ENCODE data around the gene TRPM3. TPM values are rescaled to one million over a fixed set of nuclear protein-coding genes. Genes with fewer than 3 reads are reported as not detected.

TRPM3 gene
- total and polyA plus RNA-seq, 9 of the 15 experiments (the other 6 are each of a cell fraction or from before 2014, with no cell fraction given): 0.04 TPM; not detected in 8

GRCh38 chr9:70618784-70619183 is 502.6 kb downstream of the TRPM3 start:
- Histone ChIP-seq H3K36me3 (ENCODE audit: control insufficient read depth, insufficient read depth, low read length) (no peaks in the 10 kb centered on the region), H3K79me2 (ENCODE audit: control insufficient read depth, insufficient read depth, low read length) (no peaks in the 10 kb centered on the region), H3K4me3 (no peak overlapping the region), H3K9me1 (ENCODE audit: control insufficient read depth, insufficient read depth, low read length) (no peaks in the 10 kb centered on the region), H3K27me3 (ENCODE audit: control insufficient read depth in 2 of 2, insufficient read depth in 2 of 2, low read length in 2 of 2) (no peaks in the 10 kb centered on the region), H3K9ac (ENCODE audit: insufficient read depth in 1 of 2, low read depth in 2 of 2, low read length in 2 of 2) (no peak overlapping the region), H3K27ac (ENCODE audit: extremely low read depth, low read depth, low read length) (no peak overlapping the region), H2AFZ (ENCODE audit: low read depth, low read length) (no peak overlapping the region), H3K9me3 (replicated peaks; ENCODE audit: control insufficient read depth, insufficient read depth, low read depth, low read length) (no peaks in the 10 kb centered on the region), H4K20me1 (replicated peaks; ENCODE audit: control insufficient read depth, insufficient read depth, low read length) (no peaks in the 10 kb centered on the region), H3K4me2 (ENCODE audit: insufficient read depth, low read length) (no peak overlapping the region), H3K4me1 (replicated peaks in 1 of 2; ENCODE audit: control insufficient read depth in 2 of 2, insufficient read depth in 2 of 2, low read length in 2 of 2) (peaks cover 0 to 5% of the 10 kb centered on the region in 2 experiments; a peak in 2 of 5 replicates)
- ATAC-seq: no peak
- 63% methylated on average over 12 of the region's 17 CpGs for whole genome bisulfite sequencing (ENCODE audit: insufficient coverage, low coverage, missing lambda C conversion rate)
- POLR2A ChIA-PET: no interaction called here
- BruUV-seq (replicated peaks): no TSS peak
- TF ChIP-seq FUS (optimal IDR thresholded peaks at IDR 0.05; ENCODE audit: low read depth, low read length): no peak
- DNase-seq (ENCODE audit: extremely low read depth in 1 of 4, low spot score in 3 of 4): no peak
- CTCF ChIA-PET (ENCODE audit: low intra/inter-chr PET ratio): no interaction called here
- intact Hi-C loops (cut with micrococcal nuclease): no loop called here
- FAIRE-seq: no peak
- in situ Hi-C loops (cut with MboI): no loop called here

GRCh38 chr9:70617033-70617828 is 504.2 kb downstream of the TRPM3 start:
- in situ Hi-C loops (cut with MboI): no loop called here
- no peak for TF ChIP-seq ELK1 (CRISPR knock-in tag; IDR thresholded peaks at IDR 0.05)
- TF ChIP-seq LEF1 (IDR thresholded peaks at IDR 0.05): no peak
- TF ChIP-seq E2F5 (CRISPR knock-in tag; IDR thresholded peaks at IDR 0.05): no peak
- no peak for TF ChIP-seq ZBTB43 (CRISPR knock-in tag; IDR thresholded peaks at IDR 0.05)
- no peak for TF ChIP-seq ZNF3 (CRISPR knock-in tag; IDR thresholded peaks at IDR 0.05)
- TF ChIP-seq NELFE (IDR thresholded peaks at IDR 0.05; ENCODE audit: insufficient read depth, insufficient read length): no peak
- no peak for TF ChIP-seq ZNF282 (CRISPR knock-in tag; IDR thresholded peaks at IDR 0.05)
- no peak for TF ChIP-seq HDAC1 (IDR thresholded peaks at IDR 0.05)
- TF ChIP-seq ZNF395 (CRISPR knock-in tag; IDR thresholded peaks at IDR 0.05): no peak
- TF ChIP-seq NR1H2 (CRISPR knock-in tag; IDR thresholded peaks at IDR 0.05): no peak

More at GRCh38 chr9:70617033-70617828, 504.2 kb downstream of the TRPM3 start:
- no peak overlapping the region for H3K4me2 ChIP-seq (ENCODE audit: insufficient read depth, low read length)
- no peak overlapping the region for H3K27ac ChIP-seq (ENCODE audit: extremely low read depth, low read depth, low read length)
- H3K4me3 ChIP-seq: no peak overlapping the region
- ATAC-seq (no peak), DNase-seq (ENCODE audit: extremely low read depth in 1 of 4, low spot score in 3 of 4) (no peak), FAIRE-seq (no peak)
- no peaks in the 10 kb centered on the region for H4K20me1 ChIP-seq (replicated peaks; ENCODE audit: control insufficient read depth, insufficient read depth, low read length)
- CTCF ChIA-PET (ENCODE audit: low intra/inter-chr PET ratio): no interaction called here
- intact Hi-C loops (cut with micrococcal nuclease): no loop called here
- POLR2A ChIA-PET: no interaction called here
- no peaks in the 10 kb centered on the region for H3K36me3 ChIP-seq (ENCODE audit: control insufficient read depth, insufficient read depth, low read length)
- H2AFZ ChIP-seq (ENCODE audit: low read depth, low read length): no peak overlapping the region
- H3K79me2 ChIP-seq (ENCODE audit: control insufficient read depth, insufficient read depth, low read length): no peaks in the 10 kb centered on the region
- H3K9ac ChIP-seq (ENCODE audit: insufficient read depth in 1 of 2, low read depth in 2 of 2, low read length in 2 of 2): no peak overlapping the region
- H3K27me3 ChIP-seq (ENCODE audit: control insufficient read depth in 2 of 2, insufficient read depth in 2 of 2, low read length in 2 of 2): no peaks in the 10 kb centered on the region
- no peaks in the 10 kb centered on the region for H3K9me3 ChIP-seq (replicated peaks; ENCODE audit: control insufficient read depth, insufficient read depth, low read depth, low read length)
- no TSS peak for BruUV-seq (replicated peaks)
- H3K4me1 ChIP-seq (replicated peaks in 1 of 2; ENCODE audit: control insufficient read depth in 2 of 2, insufficient read depth in 2 of 2, low read length in 2 of 2): peaks cover 0 to 5% of the 10 kb centered on the region in 2 experiments; a peak in 2 of 5 replicates
- no peaks in the 10 kb centered on the region for H3K9me1 ChIP-seq (ENCODE audit: control insufficient read depth, insufficient read depth, low read length)
- 10% methylated on average over 7 of the region's 9 CpGs for WGBS (ENCODE audit: insufficient coverage, low coverage, missing lambda C conversion rate)

All from K562 (cell line).